Measurements from ENCODE around the gene CLCF1.
"Not testable (repeated sequence)": the region's sequence is repeated elsewhere in the genome, so short reads cannot be mapped to it uniquely, and the experiment has no call there.

CLCF1 gene

DNA sequence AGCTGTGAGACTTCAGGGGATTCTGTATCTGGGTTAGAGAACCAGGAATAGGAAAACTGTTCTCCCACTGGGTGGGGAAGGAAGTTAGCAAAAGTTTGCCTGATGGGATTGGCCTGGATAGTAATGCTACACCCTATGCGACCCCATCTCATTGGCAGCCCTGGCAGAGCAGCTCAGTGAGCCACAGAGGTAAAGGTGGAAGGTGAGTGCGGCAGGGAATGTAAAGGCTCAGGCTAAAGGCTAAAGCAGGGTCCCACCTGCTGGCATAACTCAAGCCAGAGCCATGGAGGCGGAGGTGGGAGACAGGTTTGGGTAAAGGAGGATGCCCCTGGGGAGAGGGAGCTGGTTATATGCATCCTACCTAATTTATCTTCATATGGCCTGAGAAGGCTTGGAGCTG is 51.3 kb downstream of the CLCF1 start:
- no peak for DNase-seq (ENCODE audit: low read depth)

DNA sequence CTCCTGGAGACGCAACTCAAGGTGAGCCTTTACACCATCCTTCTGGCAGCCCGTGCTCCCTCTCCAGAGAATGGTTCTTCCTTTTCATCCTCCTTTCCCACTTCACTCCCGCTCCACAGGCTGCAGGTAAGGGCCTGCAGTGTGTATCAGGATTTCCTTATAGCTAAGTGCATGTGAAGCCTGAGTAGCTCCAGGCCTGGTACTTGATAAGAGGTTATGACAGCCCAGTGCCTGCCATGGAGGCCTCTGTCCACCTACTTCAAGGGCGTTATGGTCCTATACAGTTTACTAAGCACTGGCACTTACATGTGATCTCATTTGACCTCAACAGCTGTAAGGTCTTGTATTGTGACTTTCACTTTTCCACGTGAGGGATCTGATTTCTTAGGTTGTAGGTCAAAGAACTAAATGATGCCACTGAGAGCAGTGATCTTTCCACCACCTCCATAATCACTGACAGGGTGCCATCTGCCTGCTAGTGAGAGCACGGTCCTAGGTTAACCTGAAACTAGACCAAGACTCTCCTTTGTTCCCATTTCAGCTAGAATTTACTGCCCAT is 52.0 kb downstream of the CLCF1 start:
- no peak for DNase-seq (ENCODE audit: low read depth)

DNA sequence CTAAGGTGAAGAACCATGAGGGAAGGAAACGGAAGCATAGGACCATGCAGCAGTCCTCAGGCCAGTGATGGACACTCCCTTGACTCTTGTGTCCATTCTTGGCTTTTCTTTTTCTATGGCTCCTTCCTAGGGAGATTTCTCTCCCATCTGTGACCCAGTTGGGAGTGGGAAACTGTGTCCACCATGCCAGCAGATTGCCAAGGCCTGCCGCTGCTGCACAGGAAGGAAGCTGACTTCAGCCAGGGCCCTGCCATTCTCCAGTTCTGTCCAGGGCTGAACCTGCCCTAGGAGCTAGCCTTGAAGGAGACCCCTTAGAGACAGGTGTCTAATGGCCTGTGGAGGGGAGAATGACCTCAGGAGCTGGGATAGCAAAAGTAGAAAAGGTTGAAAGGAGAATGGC is 52.7 kb downstream of the CLCF1 start:
- no peak for DNase-seq (ENCODE audit: low read depth)

GRCh38 chr11:67320011-67320410 is 53.4 kb downstream of the CLCF1 start:
- no peak for DNase-seq (ENCODE audit: low read depth)

GRCh38 chr11:67318876-67319275 is 54.5 kb downstream of the CLCF1 start:
- DNase-seq (ENCODE audit: low read depth): not testable (repeated sequence)

- DNase-seq (ENCODE audit: low read depth): no peak
Measured at GRCh38 chr11:67317888-67318555, 55.4 kb downstream of the CLCF1 start.

- DNase-seq (ENCODE audit: low read depth): peak; percentile 97
Measured at GRCh38 chr11:67317205-67317887, 56.1 kb downstream of the CLCF1 start.

DNA sequence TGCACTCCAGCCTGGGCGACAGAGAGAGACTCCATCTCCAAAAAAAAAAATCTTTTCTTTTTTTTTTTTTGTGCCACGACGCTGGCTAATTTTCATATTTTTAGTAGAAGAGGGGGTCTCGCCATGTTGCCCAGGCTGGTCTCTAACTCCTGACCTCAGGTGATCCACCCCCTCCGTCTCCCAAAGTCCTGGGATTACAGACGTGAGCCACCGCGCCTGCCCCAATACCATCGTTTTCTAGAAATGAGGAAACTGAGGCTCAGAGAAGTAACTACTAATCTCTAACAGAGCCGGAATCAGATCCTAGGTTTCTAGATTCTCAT is 56.6 kb downstream of the CLCF1 start:
- no peak for DNase-seq (ENCODE audit: low read depth)

- no peak for DNase-seq (ENCODE audit: low read depth)
Measured at GRCh38 chr11:67315325-67315909, 58.0 kb downstream of the CLCF1 start.

GRCh38 chr11:67314218-67314617 is 59.2 kb downstream of the CLCF1 start:
- no peak for DNase-seq (ENCODE audit: low read depth)
